Ascending aorta (tissue), 2 donors: Measurements from ENCODE around the gene PIKFYVE. TPM values are rescaled to one million over a fixed set of nuclear protein-coding genes. Genes with fewer than 3 reads are reported as not detected.

Experiments used
- DNase-seq, 2 donors: peaks; one replicate each; pipeline ENCODE4 v3.0.0-alpha.2; 2019; ENCODE audit warnings: low spot score in 2 of 2
- H3K27ac ChIP-seq, 2 donors: fragments of 200-600 bp; sonication (generic); one replicate each; pipeline ENCODE4 v1.5.1; 2016 to 2017; ENCODE audit warnings: mild to moderate bottlenecking in 1 of 2
- H3K27me3 ChIP-seq: fragments of 200-600 bp; sonication (generic); one replicate; pipeline ENCODE4 v1.5.1; 2017
- H3K36me3 ChIP-seq, 2 donors: fragments of 200-600 bp; sonication (generic); one replicate each; pipeline ENCODE4 v1.5.1; 2016
- H3K4me1 ChIP-seq, 2 donors: fragments of 200-600 bp; sonication (generic); one replicate each; pipeline ENCODE4 v1.5.1; 2016 to 2017; ENCODE audit warnings: mild to moderate bottlenecking in 1 of 2
- H3K4me3 ChIP-seq, 2 donors: fragments of 200-600 bp; sonication (generic); one replicate each; pipeline ENCODE4 v1.5.1; 2016 to 2017; ENCODE audit warnings: mild to moderate bottlenecking in 1 of 2
- H3K9me3 ChIP-seq, 2 donors: fragments of 200-600 bp; sonication (generic); one replicate each; pipeline ENCODE4 v1.5.1; 2016
- CTCF ChIP-seq, 3 experiments: fragments of 200-600 bp in 2 of 3; fragments of 450-650 bp in 1 of 3; sonication (generic) in 2 of 3; IDR thresholded peaks; one replicate each; pipeline ENCODE4 v1.5.1; 2016 to 2019; ENCODE audit warnings: antibody characterized with exemption in 3 of 3, mild to moderate bottlenecking in 1 of 3, moderate library complexity in 1 of 3
- intact Hi-C: fragments of 100-400 bp; cut with DNase I; formaldehyde crosslinking; loops from one replicate; pipeline ENCODE4 v1.15.1; 2023
- total RNA-seq: library from RNA; depleted of rRNA; stranded (reverse); fragments of >200 nt; gene quantifications from one replicate; pipeline ENCODE4 v1.1.0, GENCODE V29; 2016

Gene PIKFYVE
- total RNA-seq, 1 donor from 2014 or later: 12.0 TPM

GRCh38 chr2:208244422-208244821 is 21.6 kb upstream of the PIKFYVE start:
- Histone ChIP-seq H3K36me3 (peaks cover 40 to 60% of the 10 kb centered on the region in 2 donors), H3K4me1 (no peaks in the 10 kb centered on the region), H3K9me3 (no peaks in the 10 kb centered on the region), H3K27me3 (no peaks in the 10 kb centered on the region), H3K4me3 (no peak overlapping the region), H3K27ac (no peak overlapping the region)
- no peak for DNase-seq
- intact Hi-C loops: no loop called here
- TF ChIP-seq CTCF (IDR thresholded peaks at IDR 0.05): no peak

GRCh38 chr2:208245746-208246145 is 20.3 kb upstream of the PIKFYVE start:
- DNase-seq: no peak
- Histone ChIP-seq H3K4me1 (peaks cover 0 to 3% of the 10 kb centered on the region in 2 donors), H3K27me3 (no peaks in the 10 kb centered on the region), H3K4me3 (no peak overlapping the region), H3K9me3 (no peaks in the 10 kb centered on the region), H3K27ac (no peak overlapping the region), H3K36me3 (peaks cover 33 to 58% of the 10 kb centered on the region in 2 donors)
- no peak for TF ChIP-seq CTCF (IDR thresholded peaks at IDR 0.05)
- intact Hi-C loops: no loop called here

- Histone ChIP-seq H3K27me3 (no peaks in the 10 kb centered on the region), H3K4me1 (peaks cover 0 to 20% of the 10 kb centered on the region in 2 donors), H3K4me3 (no peak overlapping the region), H3K36me3 (peaks cover 19 to 40% of the 10 kb centered on the region in 2 donors), H3K27ac (no peak overlapping the region), H3K9me3 (no peaks in the 10 kb centered on the region)
- no peak for TF ChIP-seq CTCF (IDR thresholded peaks at IDR 0.05)
- no peak for DNase-seq
- intact Hi-C loops: no loop called here
Observed at GRCh38 chr2:208248601-208249000, 17.5 kb upstream of the PIKFYVE start.

- Histone ChIP-seq H3K36me3 (peaks cover 15 to 39% of the 10 kb centered on the region in 2 donors), H3K4me1 (peaks cover 0 to 21% of the 10 kb centered on the region in 2 donors)
Observed at GRCh38 chr2:208249296-208249695, 16.8 kb upstream of the PIKFYVE start.

GRCh38 chr2:208250388-208250787 is 15.7 kb upstream of the PIKFYVE start:
- Histone ChIP-seq H3K36me3 (peaks cover 6 to 28% of the 10 kb centered on the region in 2 donors), H3K4me3 (no peak overlapping the region), H3K9me3 (no peaks in the 10 kb centered on the region), H3K4me1 (peaks cover 0 to 21% of the 10 kb centered on the region in 2 donors), H3K27me3 (no peaks in the 10 kb centered on the region), H3K27ac (no peak overlapping the region)
- no peak for TF ChIP-seq CTCF (IDR thresholded peaks at IDR 0.05)
- intact Hi-C loops: loop anchor here (5.0 kb wide), 4 partner anchors 62 to 1488 kb away; partner anchors contain the start of genes CCNYL1 and FZD5
- no peak for DNase-seq

More at GRCh38 chr2:208249296-208249695, 16.8 kb upstream of the PIKFYVE start:
- H3K4me3 ChIP-seq: no peak overlapping the region
- TF ChIP-seq CTCF (IDR thresholded peaks at IDR 0.05): no peak
- H3K27me3 ChIP-seq: no peaks in the 10 kb centered on the region
- intact Hi-C loops: no loop called here
- no peaks in the 10 kb centered on the region for H3K9me3 ChIP-seq
- no peak overlapping the region for H3K27ac ChIP-seq
- no peak for DNase-seq

GRCh38 chr2:208251098-208251497 is 15.0 kb upstream of the PIKFYVE start:
- peaks cover 0 to 21% of the 10 kb centered on the region in 2 donors for H3K4me1 ChIP-seq
- H3K9me3 ChIP-seq: no peaks in the 10 kb centered on the region
- no peak for DNase-seq
- H3K27ac ChIP-seq: no peak overlapping the region
- H3K27me3 ChIP-seq: no peaks in the 10 kb centered on the region
- intact Hi-C loops: loop anchor here (5.0 kb wide), 4 partner anchors 61 to 1489 kb away; partner anchors contain the start of genes CCNYL1 and FZD5
- H3K36me3 ChIP-seq: peaks cover 3 to 28% of the 10 kb centered on the region in 2 donors
- no peak for TF ChIP-seq CTCF (IDR thresholded peaks at IDR 0.05)
- H3K4me3 ChIP-seq: no peak overlapping the region
